Tongue (tissue), 2 donors: ENCODE measurements around the gene TLN1. TPM values are rescaled to one million over a fixed set of nuclear protein-coding genes. Genes with fewer than 3 reads are reported as not detected.

Source experiments
- DNase-seq: peaks from one replicate; pipeline ENCODE4 v3.0.0-alpha.2; 2015
- total RNA-seq: library from RNA; depleted of rRNA; stranded (reverse); fragments of >200 nt; gene quantifications from one replicate; pipeline ENCODE4 v1.2.3, GENCODE V29; 2014

TLN1 gene
- total RNA-seq, 1 donor from 2014 or later = 210 TPM

DNA sequence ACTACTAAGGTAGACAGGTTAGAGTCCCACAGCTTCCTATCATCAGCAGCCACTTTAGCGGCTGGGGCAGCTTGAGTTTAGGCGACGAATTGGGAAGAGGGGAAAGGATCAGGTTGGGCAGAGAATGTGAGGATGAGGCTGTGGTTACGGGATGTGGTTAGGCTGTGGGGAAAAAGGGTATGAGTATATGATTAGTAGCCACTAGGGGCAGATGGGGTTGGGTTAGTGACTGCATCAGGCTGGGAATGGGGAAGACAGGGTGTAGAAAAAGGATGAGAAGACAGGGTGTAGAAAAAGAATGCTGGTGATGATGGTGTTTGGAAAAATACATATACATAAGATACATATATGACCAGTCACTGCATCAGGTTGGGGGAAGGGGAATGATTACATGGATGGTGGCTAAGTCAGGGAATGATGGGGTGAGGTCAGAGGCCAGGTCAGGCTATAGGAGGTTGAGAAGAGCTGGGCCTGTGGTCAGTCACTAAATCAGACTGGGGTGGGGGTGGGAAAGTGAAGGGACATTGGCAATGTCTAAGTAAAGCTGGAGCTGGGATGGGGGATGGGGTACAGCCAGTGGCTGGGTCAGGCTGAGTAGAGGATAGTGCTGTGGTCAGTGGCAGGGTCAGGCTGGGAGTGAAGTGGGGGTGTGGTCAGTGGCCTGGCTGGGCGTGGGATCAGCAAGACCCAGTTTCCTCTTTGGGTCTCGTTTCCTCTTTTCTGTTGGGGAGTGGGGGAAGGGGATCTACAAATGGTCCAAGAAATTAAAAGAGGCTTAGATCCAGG lies 2.1 kb downstream of the TLN1 start:
- DNase-seq = peak; percentile 49

DNA sequence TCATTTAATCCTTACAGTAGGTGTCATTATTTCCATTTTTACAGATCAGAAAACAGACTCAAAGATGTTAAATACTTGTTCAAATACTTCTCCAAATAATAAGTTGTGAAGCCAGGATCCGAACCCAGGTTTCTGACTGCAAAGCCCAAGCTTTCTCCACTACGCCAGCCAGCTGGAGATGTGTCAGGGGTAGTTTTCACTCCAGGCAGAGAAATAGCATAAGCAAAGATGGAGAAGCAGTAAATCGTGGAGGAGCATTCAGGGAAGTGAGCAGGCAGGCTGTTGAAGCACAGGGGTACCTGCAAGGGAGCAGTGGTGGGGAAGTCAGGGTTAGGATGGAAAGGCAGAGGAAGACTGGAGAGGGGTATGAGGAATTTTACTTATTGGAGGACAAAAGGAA lies 2.9 kb downstream of the TLN1 start:
- no peak for DNase-seq

DNA sequence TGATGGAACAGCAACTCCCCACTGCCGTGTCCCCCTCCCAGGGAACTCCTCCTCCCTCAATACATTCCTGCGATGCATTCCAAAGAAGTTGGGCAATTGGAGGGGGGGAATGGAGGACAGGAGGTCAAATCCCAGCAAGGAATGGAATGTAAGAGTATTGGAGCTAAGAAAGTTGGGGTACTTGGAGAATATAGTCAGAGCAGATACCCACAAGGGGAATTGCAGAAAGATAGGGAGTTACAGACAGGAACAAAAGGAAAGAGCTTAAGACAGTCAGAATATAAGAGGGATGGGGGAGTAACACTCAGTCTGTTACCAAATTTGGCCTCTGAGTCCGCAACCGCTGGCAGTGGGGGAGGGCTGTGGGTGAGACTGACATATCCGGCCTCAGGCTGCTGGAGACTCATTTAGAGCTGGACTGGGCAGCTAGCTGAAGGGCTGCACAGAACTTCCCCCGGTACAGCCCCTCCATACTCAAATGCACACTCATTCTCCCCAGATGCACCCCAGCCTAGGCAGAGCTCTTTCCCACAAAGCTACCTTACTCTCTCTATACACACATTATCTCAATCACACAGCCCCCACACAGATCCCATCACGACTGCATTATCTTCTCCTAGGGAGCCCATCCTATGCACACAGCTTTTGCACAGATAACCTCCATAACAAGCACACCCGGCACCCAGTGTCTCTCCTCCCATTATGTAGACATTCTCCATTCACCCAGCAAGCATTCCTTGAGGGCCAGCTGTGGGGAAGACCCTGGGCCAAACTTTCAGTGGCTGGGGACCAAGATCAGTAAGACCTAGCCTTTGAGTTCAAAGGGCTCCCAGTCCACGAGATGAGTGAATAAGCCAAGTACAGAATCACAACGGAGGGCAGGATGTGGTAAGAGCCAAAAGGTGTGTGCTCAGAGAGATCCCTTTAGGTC lies 3.7 kb downstream of the TLN1 start:
- peak; percentile 79 for DNase-seq

GRCh38 chr9:35727676-35728040 lies 4.3 kb downstream of the TLN1 start:
- DNase-seq = no peak

DNA sequence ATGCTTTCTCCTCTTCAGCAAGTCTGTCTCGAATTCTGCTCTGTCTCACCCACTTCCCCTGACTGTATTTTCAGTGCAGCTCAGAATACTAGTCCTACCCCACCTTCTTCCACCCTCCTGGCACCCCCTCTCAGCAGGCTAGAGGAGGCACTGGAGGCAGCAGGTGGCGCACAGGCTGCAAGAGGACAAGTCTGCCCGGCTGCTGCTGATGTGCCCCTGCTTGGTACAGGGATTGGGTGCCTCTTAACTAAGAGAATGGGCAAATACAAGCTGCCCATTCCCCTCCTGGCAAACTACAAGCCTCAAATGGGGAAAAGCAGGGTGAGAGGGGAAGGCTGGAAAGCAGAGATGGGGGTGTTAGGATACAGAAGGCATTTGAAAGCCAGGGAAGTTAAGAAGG lies 5.1 kb downstream of the TLN1 start:
- peak; percentile 51 for DNase-seq

- DNase-seq = no peak
Observed at GRCh38 chr9:35725362-35725761, 6.6 kb downstream of the TLN1 start.

DNA sequence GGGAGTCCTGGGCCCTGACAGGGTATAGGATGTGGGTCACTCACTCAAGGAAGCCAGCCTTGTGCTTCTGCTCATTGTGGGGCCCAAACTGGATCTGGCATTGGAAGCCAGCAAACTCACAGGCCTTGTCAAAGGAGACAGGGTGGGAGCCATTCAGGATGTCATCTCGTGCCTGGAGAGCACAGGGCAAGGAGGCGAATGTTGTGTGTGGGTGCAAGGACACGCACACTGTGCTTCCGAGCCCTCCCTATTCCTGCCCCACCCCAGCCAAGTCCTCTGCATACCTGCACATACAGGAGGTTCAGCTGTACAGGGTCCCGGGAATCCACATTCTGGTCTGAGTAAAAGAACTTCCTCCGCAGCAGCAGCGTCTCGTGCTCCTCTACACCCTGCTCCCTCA lies 8.1 kb downstream of the TLN1 start:
- no peak for DNase-seq

DNA sequence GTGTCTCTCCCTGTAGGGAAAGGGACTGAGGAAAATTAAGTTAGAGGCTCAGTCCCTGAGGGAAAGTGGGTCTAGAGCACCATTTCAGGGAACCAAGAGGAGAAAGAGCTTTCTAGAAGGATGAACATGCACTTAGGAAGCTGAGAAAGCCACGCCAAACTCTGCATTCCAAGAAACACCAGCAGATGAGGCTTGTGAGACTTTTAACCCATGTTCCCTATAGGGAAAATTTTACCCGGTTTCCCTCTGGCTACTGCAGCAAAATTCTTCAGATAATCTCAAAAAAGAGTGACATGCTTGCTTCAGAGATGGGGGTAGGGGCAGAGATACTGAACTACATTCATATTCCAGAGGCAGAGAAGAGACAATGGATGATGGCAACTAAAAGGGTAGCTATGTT lies 8.6 kb downstream of the TLN1 start:
- DNase-seq = no peak

DNA sequence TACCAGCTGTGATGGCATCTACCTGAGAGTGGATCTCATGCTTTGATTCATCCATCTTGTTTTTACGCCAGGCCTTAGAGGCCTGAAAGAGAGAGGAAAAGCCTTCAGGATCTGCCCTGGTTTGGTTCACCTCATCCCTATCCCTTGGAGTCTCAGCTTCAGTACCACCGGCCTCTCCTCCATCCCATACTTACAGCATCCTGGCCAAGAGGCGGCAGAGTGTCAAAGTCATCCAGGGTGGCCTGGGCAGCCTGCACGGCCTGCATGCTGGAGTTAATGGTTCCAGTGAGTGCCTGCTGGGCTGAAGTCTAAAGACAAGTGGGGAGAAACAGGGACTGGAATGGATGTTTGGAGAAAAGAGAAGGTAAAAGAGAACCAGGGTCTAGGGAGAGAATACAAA lies 12.4 kb downstream of the TLN1 start:
- no peak for DNase-seq

DNA sequence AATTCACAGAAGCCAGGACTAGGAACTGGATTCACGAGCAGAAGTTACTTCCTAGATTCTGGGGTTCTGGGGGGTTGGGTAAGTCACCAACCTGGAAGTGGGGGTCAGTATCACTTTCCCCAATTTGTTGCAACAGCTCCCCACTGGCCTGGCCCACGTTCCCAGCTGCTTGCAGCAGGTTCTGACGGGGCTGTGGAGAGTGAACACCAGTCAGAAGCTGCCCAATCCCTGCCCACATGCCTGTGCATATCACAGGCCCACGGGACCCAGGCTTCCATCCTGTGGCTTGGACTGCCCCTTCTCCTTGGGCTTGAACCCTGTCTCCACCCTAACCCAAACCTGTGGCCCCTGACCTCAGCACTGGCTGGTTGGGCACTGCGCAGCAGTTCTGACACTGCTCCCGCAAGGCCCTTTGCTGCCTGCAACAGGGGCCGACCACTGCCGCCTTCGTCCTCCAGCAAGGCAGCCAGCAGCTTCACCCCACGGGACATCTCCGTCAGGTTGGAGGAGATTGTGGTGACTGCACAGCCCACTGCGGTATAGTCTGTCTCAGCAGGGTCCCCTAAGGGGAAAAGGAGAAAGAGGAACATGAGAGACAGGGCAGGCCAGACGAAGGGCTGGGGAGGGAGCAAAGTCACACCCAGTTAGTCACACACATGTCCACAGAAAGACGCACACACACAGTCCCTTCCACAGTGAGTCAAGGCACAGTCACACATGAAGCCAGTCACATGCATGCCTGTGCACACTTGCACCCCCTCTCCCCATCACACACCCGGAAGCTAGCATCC lies 13.1 kb downstream of the TLN1 start:
- DNase-seq = no peak

GRCh38 chr9:35717132-35717870 lies 14.7 kb downstream of the TLN1 start:
- DNase-seq = no peak

DNA sequence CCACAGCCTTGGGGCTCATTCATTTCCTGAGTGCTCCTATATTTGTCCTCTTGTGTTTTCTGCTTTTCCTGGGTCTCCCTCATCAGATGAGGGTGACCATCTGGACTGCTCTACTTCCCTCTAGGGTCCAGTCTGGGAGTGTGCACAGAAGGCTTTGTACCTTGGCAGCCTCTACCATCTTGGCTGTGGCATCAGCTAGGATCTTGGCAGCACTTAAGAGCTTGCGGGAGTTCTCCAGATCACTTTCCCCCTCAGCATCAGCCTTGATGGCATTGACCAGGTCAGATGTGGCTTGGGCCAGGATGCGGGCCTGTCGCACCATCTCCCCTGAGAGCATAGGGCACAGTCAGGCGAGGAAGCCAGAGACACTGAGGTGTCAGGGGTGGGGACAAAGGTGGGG lies 15.8 kb downstream of the TLN1 start:
- DNase-seq = no peak

GRCh38 chr9:35714579-35715252 lies 17.3 kb downstream of the TLN1 start:
- no peak for DNase-seq

GRCh38 chr9:35714123-35714522 lies 17.9 kb downstream of the TLN1 start:
- no peak for DNase-seq

GRCh38 chr9:35713578-35713977 lies 18.4 kb downstream of the TLN1 start:
- no peak for DNase-seq

GRCh38 chr9:35712762-35713400 lies 19.1 kb downstream of the TLN1 start:
- no peak for DNase-seq

DNA sequence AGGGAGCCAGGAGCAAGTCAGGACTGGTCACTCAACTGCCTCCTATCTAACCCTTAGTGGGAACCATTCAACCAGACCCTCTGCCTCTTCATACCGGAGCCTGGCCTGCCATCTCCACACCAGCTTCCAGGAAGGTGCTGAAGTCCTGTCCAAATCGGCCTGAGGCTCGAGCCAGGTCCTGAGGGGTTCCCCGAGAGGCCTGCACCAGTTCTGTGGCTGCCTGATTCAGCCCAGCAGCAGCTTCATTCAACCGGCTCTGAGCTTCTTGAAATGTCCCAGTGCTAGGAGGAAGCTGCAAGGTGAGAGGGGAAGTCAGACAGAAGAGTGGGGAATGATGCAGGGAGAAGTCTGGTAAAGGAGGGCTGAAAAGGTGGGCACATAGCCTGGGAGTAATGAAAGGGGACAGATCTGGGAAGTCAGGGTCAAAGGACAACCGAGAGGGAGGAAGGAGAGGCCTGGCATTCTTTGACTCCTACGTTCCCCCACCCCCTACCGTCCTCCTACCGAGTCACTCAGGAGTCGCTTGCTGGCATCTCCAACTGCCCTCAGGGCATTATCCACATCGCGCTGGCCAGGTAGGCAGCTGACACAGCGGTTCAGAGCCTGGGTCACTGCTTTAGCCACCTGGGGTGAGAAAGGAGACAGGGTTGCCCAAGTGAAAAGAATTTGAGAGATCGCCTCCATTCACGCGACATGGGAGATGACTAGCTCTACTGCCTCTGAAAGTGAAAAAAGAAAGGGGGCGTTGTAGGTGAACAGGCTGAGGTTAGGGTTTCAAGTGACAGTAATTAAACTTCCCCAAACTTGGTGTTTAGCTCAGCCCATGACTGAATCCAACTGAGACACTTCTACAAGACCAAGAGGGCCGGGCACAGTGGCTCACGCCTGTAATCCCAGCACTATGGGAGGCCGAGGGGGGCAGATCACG lies 20.2 kb downstream of the TLN1 start:
- DNase-seq = no peak

DNA sequence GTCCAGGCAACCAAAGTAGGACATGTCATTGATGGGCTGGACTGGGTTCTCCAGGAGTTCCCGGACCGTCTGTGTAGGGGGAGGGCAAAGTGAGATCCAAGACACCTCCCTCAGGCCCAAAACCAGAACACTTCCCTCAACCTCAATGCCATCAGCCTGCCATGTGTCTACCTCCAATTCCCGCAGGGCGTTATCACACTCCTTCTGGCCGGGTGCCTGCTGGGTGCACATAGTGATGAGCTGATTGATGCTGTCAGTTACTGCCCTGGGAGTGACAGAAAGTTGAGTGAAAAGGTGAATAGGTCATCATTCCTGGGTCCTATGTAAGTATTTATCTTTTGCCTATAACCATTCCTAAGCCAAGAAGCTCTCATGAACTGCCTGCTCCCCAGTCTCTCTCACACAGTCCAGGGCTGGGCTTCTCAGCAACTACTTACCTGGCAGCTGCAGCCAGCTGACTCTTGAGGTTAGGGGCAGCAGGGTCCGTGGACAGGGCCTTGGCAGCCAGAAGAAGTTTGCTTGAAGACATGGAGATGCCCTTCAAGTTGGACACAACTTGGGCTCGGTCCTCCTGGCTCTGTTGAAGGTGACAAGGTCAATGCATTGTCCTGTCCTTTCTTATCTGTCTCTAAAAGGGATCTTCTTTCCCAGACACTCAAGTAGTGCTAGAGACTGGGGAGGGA lies 21.0 kb downstream of the TLN1 start:
- DNase-seq = no peak

DNA sequence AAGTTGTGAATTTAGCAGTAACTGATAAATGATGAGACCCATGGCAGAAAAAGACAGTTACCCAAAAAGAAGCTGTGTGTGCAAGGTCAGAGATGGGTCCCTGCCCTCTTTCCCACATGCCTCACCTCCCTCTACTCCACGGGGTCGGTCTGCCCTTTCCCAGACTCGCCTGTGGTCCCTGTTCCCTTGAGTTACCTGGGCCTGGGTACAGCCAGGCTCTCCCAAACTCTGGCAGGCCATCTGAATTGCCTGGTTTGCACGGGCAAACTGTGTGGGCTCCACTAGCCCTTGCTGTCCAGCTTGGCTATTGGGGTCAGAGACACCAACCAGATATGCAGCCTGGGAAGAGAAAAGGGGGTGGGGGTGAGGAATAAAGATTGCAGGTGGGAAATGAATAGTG lies 23.8 kb downstream of the TLN1 start:
- DNase-seq = no peak
